ACC112 (cell line): ENCODE measurements around the gene ACSM2A.
"Not testable (repeated sequence)": the region's sequence is repeated elsewhere in the genome, so short reads cannot be mapped to it uniquely, and the experiment has no call there.

ENCODE experiments used
- H2AFZ ChIP-seq: fragments of 200-600 bp; sonication (generic); one replicate; pipeline ENCODE4 v1.6.0; 2017; ENCODE audit warnings: antibody characterized with exemption, low read length; ENCODE audit not compliant: unreplicated experiment
- H3K27ac ChIP-seq: fragments of 200-600 bp; sonication (generic); 2 replicates; pipeline ENCODE4 v1.5.1; 2014; ENCODE audit warnings: low read depth, mild to moderate bottlenecking, antibody characterized with exemption, low read length, moderate library complexity
- H3K27me3 ChIP-seq: fragments of 200-600 bp; sonication (generic); 2 replicates; pipeline ENCODE4 v1.6.1; 2014; ENCODE audit warnings: mild to moderate bottlenecking, antibody characterized with exemption, low read length, moderate library complexity, mixed read lengths; ENCODE audit not compliant: insufficient read depth
- H3K36me3 ChIP-seq: fragments of 200-600 bp; sonication (generic); 2 replicates; pipeline ENCODE4 v1.6.1; 2016; ENCODE audit warnings: mild to moderate bottlenecking, antibody characterized with exemption, low read length, moderate library complexity, mixed read lengths; ENCODE audit not compliant: insufficient read depth
- H3K4me1 ChIP-seq: fragments of 200-600 bp; sonication (generic); one replicate; pipeline ENCODE4 v1.6.1; 2016; ENCODE audit warnings: low read length, mixed read lengths; ENCODE audit not compliant: insufficient read depth, unreplicated experiment, control insufficient read depth
- H3K4me3 ChIP-seq: fragments of 200-600 bp; sonication (generic); 2 replicates; pipeline ENCODE4 v1.5.1; 2014; ENCODE audit warnings: mild to moderate bottlenecking, low read depth, low read length
- H3K79me2 ChIP-seq: fragments of 200-600 bp; sonication (generic); one replicate; pipeline ENCODE4 v1.6.0; 2016; ENCODE audit warnings: low read length; ENCODE audit not compliant: control insufficient read depth, unreplicated experiment, insufficient read depth

The ACSM2A gene

DNA sequence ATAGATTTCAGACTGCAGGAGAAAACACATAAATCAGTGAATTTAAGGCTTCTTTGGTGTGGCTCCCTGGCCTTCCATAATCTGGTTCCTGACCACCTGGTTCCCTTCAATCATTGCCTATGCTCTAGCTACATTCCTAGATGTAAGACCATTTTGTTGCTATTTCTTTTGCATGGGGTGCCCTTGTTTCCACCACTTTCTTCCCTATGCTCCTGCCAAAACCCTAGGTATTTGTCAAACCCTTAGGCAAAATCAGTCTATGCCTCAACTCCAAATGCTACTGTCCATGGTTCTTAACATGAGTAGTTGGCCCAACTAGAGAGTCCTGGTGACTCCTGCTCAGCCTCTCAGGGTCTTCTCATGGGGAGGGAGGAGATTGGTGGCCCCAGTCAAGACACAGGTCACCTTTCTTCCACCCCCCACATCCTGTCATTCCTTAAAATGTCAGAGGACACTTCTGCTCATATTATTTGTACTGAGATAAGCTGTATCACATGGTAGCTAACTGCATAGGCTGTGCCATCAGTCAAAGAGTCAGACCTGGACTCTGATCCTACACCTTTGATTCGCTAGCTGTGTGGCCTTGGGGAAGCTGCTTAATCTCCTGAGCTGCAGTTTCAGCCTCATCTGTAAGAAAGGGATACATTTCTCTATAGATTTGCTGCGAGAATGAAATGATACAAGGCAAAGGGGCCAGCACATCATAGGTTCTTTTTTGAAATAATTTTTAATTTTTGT lies 27.0 kb upstream of the ACSM2A start:
- H3K4me1 ChIP-seq, result no peaks in the 10 kb centered on the region
- H3K79me2 ChIP-seq, result no peaks in the 10 kb centered on the region
- H3K4me3 ChIP-seq, result no peak overlapping the region
- no peak overlapping the region for H3K27ac ChIP-seq
- H3K27me3 ChIP-seq, result no peaks in the 10 kb centered on the region
- no peak overlapping the region for H2AFZ ChIP-seq
- no peaks in the 10 kb centered on the region for H3K36me3 ChIP-seq

DNA sequence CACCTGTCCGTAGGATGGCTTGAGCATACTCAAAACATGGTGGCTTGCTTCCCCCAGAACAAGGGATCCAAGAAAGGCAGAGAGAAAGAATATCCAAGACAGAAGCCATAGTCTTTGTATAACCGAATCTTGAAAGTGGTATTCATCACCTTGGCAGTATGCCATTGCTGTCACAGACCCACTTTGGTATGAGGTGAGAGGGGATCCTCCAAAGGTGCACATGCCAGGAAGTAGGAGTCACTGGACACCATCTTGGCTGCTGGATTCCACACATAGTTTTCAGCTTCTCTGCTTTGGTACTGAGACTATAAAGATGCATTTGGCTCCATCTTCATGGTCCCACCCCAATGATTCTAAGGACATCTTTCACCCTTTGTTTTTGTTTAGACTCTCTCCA lies 23.9 kb upstream of the ACSM2A start:
- not testable (repeated sequence) for H3K36me3 ChIP-seq, H2AFZ ChIP-seq, H3K79me2 ChIP-seq, H3K27ac ChIP-seq, H3K4me1 ChIP-seq, H3K27me3 ChIP-seq, H3K4me3 ChIP-seq

DNA sequence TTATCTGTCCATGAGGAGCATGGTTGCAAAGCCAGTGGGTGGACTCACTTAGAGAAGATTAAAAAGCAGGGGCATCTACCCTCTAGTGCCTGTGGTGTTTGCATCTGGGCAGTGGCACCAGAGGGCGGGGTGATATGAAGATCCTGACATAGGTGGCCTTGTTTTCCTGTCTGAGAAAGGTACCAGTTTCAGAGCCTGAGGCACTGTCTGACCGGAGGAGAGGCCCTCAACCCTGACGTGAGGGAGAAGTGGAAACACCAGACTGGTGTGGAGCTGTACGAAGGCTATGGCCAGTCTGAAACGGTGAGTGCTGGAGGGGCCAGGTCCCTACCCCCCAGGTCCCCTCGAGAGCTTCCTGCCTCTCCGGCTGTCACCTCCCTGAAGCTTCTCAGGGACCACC lies 21.8 kb upstream of the ACSM2A start:
- H3K27me3 ChIP-seq, H3K4me1 ChIP-seq, H2AFZ ChIP-seq, H3K4me3 ChIP-seq, H3K27ac ChIP-seq, H3K36me3 ChIP-seq, H3K79me2 ChIP-seq: not testable (repeated sequence)

GRCh38 chr16:20430480-20430879 lies 20.8 kb upstream of the ACSM2A start:
- H2AFZ ChIP-seq, H3K4me3 ChIP-seq, H3K4me1 ChIP-seq, H3K79me2 ChIP-seq, H3K36me3 ChIP-seq, H3K27ac ChIP-seq, H3K27me3 ChIP-seq: not testable (repeated sequence)

GRCh38 chr16:20430948-20431347 lies 20.4 kb upstream of the ACSM2A start:
- Histone ChIP-seq H3K36me3 (no peaks in the 10 kb centered on the region), H3K4me3 (no peak overlapping the region), H3K4me1 (no peaks in the 10 kb centered on the region), H2AFZ (no peak overlapping the region), H3K27me3 (no peaks in the 10 kb centered on the region), H3K27ac (no peak overlapping the region), H3K79me2 (no peaks in the 10 kb centered on the region)

DNA sequence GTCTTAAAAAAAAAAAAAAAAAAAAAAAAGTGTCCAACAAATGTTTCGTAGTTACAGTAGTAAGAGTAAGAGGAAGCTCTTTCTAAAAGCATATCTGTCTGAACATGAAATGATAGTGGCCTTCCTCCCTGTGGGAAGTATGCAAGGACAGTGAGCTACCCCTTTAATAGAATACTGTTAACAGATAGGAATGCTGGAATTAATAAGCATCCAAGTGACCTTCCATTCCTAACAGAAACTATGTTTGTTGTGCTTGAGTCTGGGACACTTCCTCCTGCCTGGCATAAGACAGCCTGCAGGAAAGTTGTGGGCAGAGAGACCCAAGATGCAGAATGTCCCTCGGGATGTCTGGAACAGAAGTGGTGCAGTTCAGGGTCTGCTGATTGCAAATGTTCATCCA lies 12.4 kb upstream of the ACSM2A start:
- not testable (repeated sequence) for H3K4me3 ChIP-seq, H3K27ac ChIP-seq, H3K27me3 ChIP-seq, H3K36me3 ChIP-seq, H2AFZ ChIP-seq, H3K79me2 ChIP-seq, H3K4me1 ChIP-seq

DNA sequence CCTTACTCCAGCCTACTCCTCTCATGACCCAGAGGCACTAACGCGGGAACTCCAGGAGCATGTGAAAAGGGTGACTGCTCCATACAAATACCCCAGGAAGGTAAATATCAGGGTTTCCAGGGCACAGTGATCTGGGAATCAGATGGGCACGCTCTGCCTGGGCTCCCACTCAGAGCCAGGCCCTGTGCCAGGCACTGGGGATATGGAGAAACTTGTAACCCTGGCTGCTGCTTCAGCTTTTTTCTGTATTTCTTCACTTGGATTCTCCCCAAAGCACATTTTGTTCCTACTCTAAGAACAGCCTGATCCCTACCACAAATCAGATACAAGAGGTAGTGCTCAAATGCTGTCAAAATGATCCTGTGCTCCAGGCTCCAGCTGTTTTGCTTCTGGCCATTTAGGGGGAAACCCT lies 11.5 kb upstream of the ACSM2A start:
- not testable (repeated sequence) for H2AFZ ChIP-seq, H3K79me2 ChIP-seq, H3K4me3 ChIP-seq, H3K4me1 ChIP-seq, H3K27me3 ChIP-seq, H3K27ac ChIP-seq, H3K36me3 ChIP-seq

- not testable (repeated sequence) for H3K79me2 ChIP-seq, H2AFZ ChIP-seq, H3K27me3 ChIP-seq, H3K4me3 ChIP-seq, H3K36me3 ChIP-seq, H3K4me1 ChIP-seq, H3K27ac ChIP-seq
Observed at GRCh38 chr16:20440731-20441130, 10.6 kb upstream of the ACSM2A start.

DNA sequence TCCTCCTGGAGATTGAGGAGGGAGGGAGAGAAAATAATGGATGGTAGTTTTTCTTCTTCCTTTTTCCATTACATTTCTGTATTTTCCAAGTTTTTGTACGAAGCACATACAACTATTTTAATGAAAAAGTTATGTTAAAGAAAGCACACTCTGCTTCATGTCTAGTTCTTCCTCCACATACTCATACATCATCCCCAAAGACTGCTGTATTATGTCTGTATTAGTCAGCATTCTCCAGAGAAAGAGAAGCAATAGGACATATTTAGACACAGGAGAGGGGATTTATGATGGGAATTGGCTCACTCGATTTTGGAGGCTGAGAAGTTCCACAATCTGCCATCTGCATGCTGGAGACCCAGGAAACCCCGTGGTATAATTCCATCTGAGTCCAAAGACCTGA lies 10.1 kb upstream of the ACSM2A start:
- no peak overlapping the region for H3K27ac ChIP-seq
- H3K4me1 ChIP-seq, result no peaks in the 10 kb centered on the region

GRCh38 chr16:20441859-20442258 lies 9.5 kb upstream of the ACSM2A start:
- not testable (repeated sequence) for H3K79me2 ChIP-seq

More for the DNA sequence above, 10.1 kb upstream of the ACSM2A start:
- H3K27me3 ChIP-seq, result no peaks in the 10 kb centered on the region
- no peak overlapping the region for H2AFZ ChIP-seq
- H3K4me3 ChIP-seq, result no peak overlapping the region
- H3K79me2 ChIP-seq, result no peaks in the 10 kb centered on the region
- H3K36me3 ChIP-seq, result no peaks in the 10 kb centered on the region

DNA sequence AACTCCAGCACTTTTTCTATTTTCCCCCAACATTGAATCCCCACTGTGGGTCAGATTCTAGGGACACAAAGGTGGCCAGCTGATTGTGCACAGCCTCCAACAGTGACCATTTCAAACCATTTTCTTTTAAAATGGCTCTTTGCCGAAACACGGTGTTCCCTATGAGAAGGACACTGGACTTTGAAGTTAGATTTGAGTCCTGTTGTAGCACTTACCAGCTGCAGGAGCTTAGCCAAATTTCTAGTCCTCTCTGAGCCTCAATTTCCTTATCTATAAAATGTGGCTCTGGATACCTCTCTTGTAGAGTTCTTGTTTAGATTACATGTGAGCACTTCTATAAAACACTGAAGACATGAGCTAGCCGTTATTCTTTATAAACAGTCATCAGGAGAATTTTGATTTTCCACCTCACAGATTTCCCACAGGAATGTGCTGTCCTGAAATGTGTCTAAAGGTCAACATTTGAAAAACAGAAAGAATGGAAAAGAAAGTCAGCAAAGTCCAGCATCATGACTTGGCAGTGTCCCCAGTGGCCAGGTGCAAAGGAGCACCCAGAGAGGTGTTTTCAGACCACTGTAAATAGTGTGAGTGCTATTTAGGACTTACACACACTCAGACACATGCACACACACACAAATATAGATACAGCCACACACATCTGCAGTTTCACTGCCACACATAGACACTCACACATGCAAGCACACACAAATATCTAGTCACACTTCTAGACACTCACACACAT lies 4.5 kb upstream of the ACSM2A start:
- H3K36me3 ChIP-seq, H3K79me2 ChIP-seq, H2AFZ ChIP-seq, H3K4me3 ChIP-seq, H3K27ac ChIP-seq, H3K4me1 ChIP-seq, H3K27me3 ChIP-seq: not testable (repeated sequence)

More at GRCh38 chr16:20441859-20442258, 9.5 kb upstream of the ACSM2A start:
- not testable (repeated sequence) for H3K27me3 ChIP-seq, H3K4me1 ChIP-seq, H3K27ac ChIP-seq, H3K4me3 ChIP-seq, H3K36me3 ChIP-seq, H2AFZ ChIP-seq
